Measurements from ENCODE around the gene BIVM.

BIVM gene

GRCh38 chr13:102769679-102770078, 29.2 kb upstream of the BIVM start:
- H3K27ac ChIP-seq, result no peak overlapping the region
- TF ChIP-seq CTCF (IDR thresholded peaks at IDR 0.05), result no peak

- no peak for TF ChIP-seq ZFX (IDR thresholded peaks at IDR 0.05; ENCODE audit: borderline replicate concordance)
- no peak for TF ChIP-seq CTCF (IDR thresholded peaks at IDR 0.05)
- no peak overlapping the region for H3K27ac ChIP-seq
These were observed 28.5 kb upstream of the BIVM start for GRCh38 chr13:102770435-102770834.

- no peak overlapping the region for H3K27ac ChIP-seq
- TF ChIP-seq CTCF (IDR thresholded peaks at IDR 0.05), result no peak
- TF ChIP-seq ZFX (IDR thresholded peaks at IDR 0.05; ENCODE audit: borderline replicate concordance), result no peak
These were observed 27.4 kb upstream of the BIVM start for GRCh38 chr13:102771298-102772041.

- TF ChIP-seq CTCF (IDR thresholded peaks at IDR 0.05) (no peak), ZFX (IDR thresholded peaks at IDR 0.05; ENCODE audit: borderline replicate concordance) (no peak)
- H3K27ac ChIP-seq, result no peak overlapping the region
These were observed 26.9 kb upstream of the BIVM start for GRCh38 chr13:102772042-102772425.

- peak within 1 kb of the TSS; percentile 62 for H3K27ac ChIP-seq
- no peak for TF ChIP-seq CTCF (IDR thresholded peaks at IDR 0.05)
- TF ChIP-seq ZFX (IDR thresholded peaks at IDR 0.05; ENCODE audit: borderline replicate concordance), result no peak
These were observed 25.3 kb upstream of the BIVM start, which contains the start of gene TEX30 for GRCh38 chr13:102773441-102774213. Gene TEX30 (minus strand): TSS chr13:102773786. CDS start chr13:102770026, 3,760 bp downstream.

GRCh38 chr13:102774214-102774568, 24.7 kb upstream of the BIVM start:
- peak overlapping the region; percentile 62 for H3K27ac ChIP-seq
- TF ChIP-seq ZFX (IDR thresholded peaks at IDR 0.05; ENCODE audit: borderline replicate concordance) (no peak), CTCF (IDR thresholded peaks at IDR 0.05) (no peak)

Data from 22Rv1 (cell line).